Calu3 (cell line): ENCODE data around the gene TBC1D21. TPM values are rescaled to one million over a fixed set of nuclear protein-coding genes. Genes with fewer than 3 reads are reported as not detected.

Experiments
- BruUV-seq: library from RNA; stranded (reverse); fragments of 400-500 nt; replicated peaks from 2 replicates; lab custom pipeline; 2021; lab: Mats Ljungman, UMichigan
- CTCF ChIA-PET: fragments of 300-600 bp; sonication (Branson Sonifier 250); formaldehyde crosslinking; loops from one replicate; lab custom pipeline; 2022; ENCODE audit warnings: antibody characterized with exemption; lab: Charles Lee
- DNase-seq: peaks from one replicate; pipeline ENCODE4 v3.0.0; 2022
- H3K27ac Mint-ChIP-seq: one replicate; pipeline ENCODE4 v1.8.0; 2022; ENCODE audit warnings: mixed read lengths; ENCODE audit not compliant: unreplicated experiment
- H3K27me3 Mint-ChIP-seq: one replicate; pipeline ENCODE4 v1.8.0; 2022; ENCODE audit warnings: mixed read lengths; ENCODE audit not compliant: unreplicated experiment
- H3K36me3 Mint-ChIP-seq: one replicate; pipeline ENCODE4 v1.8.0; 2022; ENCODE audit warnings: mild to moderate bottlenecking, moderate library complexity, mixed read lengths; ENCODE audit not compliant: insufficient read depth, unreplicated experiment
- H3K4me1 Mint-ChIP-seq: one replicate; pipeline ENCODE4 v1.8.0; 2022; ENCODE audit warnings: mild to moderate bottlenecking, low read depth, mixed read lengths; ENCODE audit not compliant: unreplicated experiment
- H3K4me3 Mint-ChIP-seq: one replicate; pipeline ENCODE4 v1.8.0; 2022; ENCODE audit warnings: mild to moderate bottlenecking, low read depth, moderate library complexity, mixed read lengths; ENCODE audit not compliant: unreplicated experiment
- H3K9me3 Mint-ChIP-seq: one replicate; pipeline ENCODE4 v1.8.0; 2022; ENCODE audit warnings: low read depth, mixed read lengths; ENCODE audit not compliant: unreplicated experiment
- CTCF ChIP-seq: fragments of 200-600 bp; IDR thresholded peaks from one replicate; pipeline ENCODE4 v1.8.0; 2022; ENCODE audit warnings: antibody characterized with exemption; ENCODE audit not compliant: unreplicated experiment
- intact Hi-C: fragments of 100-400 bp; cut with micrococcal nuclease; formaldehyde crosslinking; loops from one replicate; pipeline ENCODE4 v1.10.0; 2022; ENCODE audit not compliant: unreplicated experiment
- total RNA-seq: library from RNA; stranded (reverse); gene quantifications from 2 replicates; pipeline ENCODE4 v1.2.3, GENCODE V29; 2022

The TBC1D21 gene
- total RNA-seq, 1 experiment from 2014 or later = not detected

DNA sequence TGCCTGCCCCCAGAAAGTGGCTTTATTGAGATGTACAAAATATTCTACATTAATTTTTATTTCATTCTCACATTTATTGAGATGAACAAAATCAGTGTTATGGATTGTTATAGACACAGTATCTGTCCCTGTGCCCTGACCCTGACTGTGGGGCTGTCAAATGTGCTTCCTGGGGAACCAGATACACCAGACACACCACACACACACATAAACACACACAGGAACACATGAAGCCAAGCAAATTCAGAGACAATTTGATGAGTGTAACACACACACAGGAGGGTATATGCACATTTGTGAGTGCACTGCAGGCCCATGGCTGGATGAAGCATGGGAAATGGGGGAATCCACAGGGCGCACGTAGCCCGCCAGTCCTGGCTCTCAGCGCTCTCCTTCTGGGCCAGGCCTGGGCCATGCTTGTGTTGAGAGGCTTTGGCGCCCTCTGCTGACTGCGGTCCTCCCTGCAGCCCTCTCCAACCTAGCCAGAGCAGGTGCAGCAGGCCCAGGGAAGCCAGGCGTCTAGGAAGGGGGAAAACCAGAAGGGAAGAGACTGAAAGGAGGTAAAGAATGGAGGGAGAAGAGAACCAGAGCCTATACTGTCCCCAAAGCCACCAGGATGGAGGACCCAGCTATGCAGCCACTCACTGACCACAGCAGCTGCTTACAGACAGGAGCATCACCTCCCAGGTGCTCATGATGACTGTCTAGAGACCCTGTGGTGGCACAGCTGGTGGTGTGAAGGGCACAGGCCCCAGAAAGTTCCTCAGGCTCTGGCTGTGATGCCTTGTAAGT is 34.9 kb downstream of the TBC1D21 start:
- intact Hi-C loops = loop anchor here (2.0 to 10.0 kb wide), 2 partner anchors 33 to 103 kb away; no protein-coding TSS in a partner anchor
- no peaks in the 10 kb centered on the region for H3K4me1 Mint-ChIP-seq
- peak; percentile 91 for DNase-seq
- peaks cover 87% of the 10 kb centered on the region for H3K27me3 Mint-ChIP-seq
- no peaks in the 10 kb centered on the region for H3K36me3 Mint-ChIP-seq
- H3K4me3 Mint-ChIP-seq = no peak overlapping the region
- CTCF ChIA-PET = interaction anchor here (0.8 to 2.0 kb wide), 4 partner anchors 34 to 302 kb away, joined by 3 to 12 read pairs (median 4); partner anchors contain the start of gene TBC1D21
- no peak overlapping the region for H3K27ac Mint-ChIP-seq
- no TSS peak for BruUV-seq
- peaks cover 4% of the 10 kb centered on the region for H3K9me3 Mint-ChIP-seq
- peak; percentile 82 for TF ChIP-seq CTCF

GRCh38 chr15:73908822-73909122 is 35.4 kb downstream of the TBC1D21 start:
- no peak for TF ChIP-seq CTCF
- Mint-ChIP-seq H3K4me3 (no peak overlapping the region), H3K36me3 (no peaks in the 10 kb centered on the region), H3K4me1 (no peaks in the 10 kb centered on the region), H3K9me3 (peaks cover 4% of the 10 kb centered on the region), H3K27ac (no peak overlapping the region), H3K27me3 (peaks cover 87% of the 10 kb centered on the region)
- no peak for DNase-seq
- BruUV-seq = no TSS peak
- CTCF ChIA-PET = interaction anchor here (0.8 to 1.5 kb wide), 3 partner anchors 38 to 302 kb away, joined by 3 to 4 read pairs (median 4); no protein-coding TSS in a partner anchor
- intact Hi-C loops = loop anchor here (2.0 to 10.0 kb wide), 2 partner anchors 34 to 104 kb away; no protein-coding TSS in a partner anchor

GRCh38 chr15:73909651-73910050 is 36.3 kb downstream of the TBC1D21 start:
- Mint-ChIP-seq H3K4me1 (peaks cover 2% of the 10 kb centered on the region), H3K36me3 (no peaks in the 10 kb centered on the region), H3K4me3 (no peak overlapping the region), H3K27me3 (peaks cover 87% of the 10 kb centered on the region), H3K27ac (no peak overlapping the region), H3K9me3 (peaks cover 2% of the 10 kb centered on the region)
- no peak for TF ChIP-seq CTCF
- no peak for DNase-seq
- no TSS peak for BruUV-seq
- CTCF ChIA-PET = interaction anchor here (1.0 to 1.5 kb wide), 3 partner anchors 11 to 205 kb away, joined by 3 to 4 read pairs (median 3); no protein-coding TSS in a partner anchor
- intact Hi-C loops = loop anchor here (2.0 to 10.0 kb wide), 2 partner anchors 35 to 105 kb away; no protein-coding TSS in a partner anchor

GRCh38 chr15:73910522-73911303 is 37.3 kb downstream of the TBC1D21 start:
- DNase-seq = no peak
- no peaks in the 10 kb centered on the region for H3K36me3 Mint-ChIP-seq
- no TSS peak for BruUV-seq
- peaks cover 85% of the 10 kb centered on the region for H3K27me3 Mint-ChIP-seq
- H3K27ac Mint-ChIP-seq = no peak overlapping the region
- CTCF ChIA-PET = interaction anchor here (0.5 to 0.6 kb wide), 2 partner anchors 105 to 372 kb away, joined by 3 read pairs; no protein-coding TSS in a partner anchor
- no peak for TF ChIP-seq CTCF
- intact Hi-C loops = no loop called here
- no peak overlapping the region for H3K4me3 Mint-ChIP-seq
- H3K4me1 Mint-ChIP-seq = peaks cover 11% of the 10 kb centered on the region
- H3K9me3 Mint-ChIP-seq = no peaks in the 10 kb centered on the region
